Coronary artery (tissue), 2 donors: Measurements from ENCODE around the gene PSEN2.
"Not testable (repeated sequence)": the region's sequence is repeated elsewhere in the genome, so short reads cannot be mapped to it uniquely, and the experiment has no call there.

Source experiments
- DNase-seq: peaks from one replicate; pipeline ENCODE4 v3.0.0-alpha.2; 2017; ENCODE audit warnings: low spot score
- H3K27ac ChIP-seq, 2 donors: fragments of 200-600 bp; sonication (generic); one replicate each; pipeline ENCODE4 v1.5.1; 2016 to 2019
- H3K4me3 ChIP-seq: fragments of 200-600 bp; sonication (generic); 2 replicates; pipeline ENCODE4 v1.5.1; 2016; ENCODE audit warnings: mild to moderate bottlenecking, moderate library complexity
- TF ChIP-seq, protein P1 (sequence below): fragments of 200-600 bp; sonication (generic); IDR thresholded peaks from one replicate; pipeline ENCODE4 v1.5.1; 2019; ENCODE audit warnings: antibody characterized with exemption

The PSEN2 gene

DNA sequence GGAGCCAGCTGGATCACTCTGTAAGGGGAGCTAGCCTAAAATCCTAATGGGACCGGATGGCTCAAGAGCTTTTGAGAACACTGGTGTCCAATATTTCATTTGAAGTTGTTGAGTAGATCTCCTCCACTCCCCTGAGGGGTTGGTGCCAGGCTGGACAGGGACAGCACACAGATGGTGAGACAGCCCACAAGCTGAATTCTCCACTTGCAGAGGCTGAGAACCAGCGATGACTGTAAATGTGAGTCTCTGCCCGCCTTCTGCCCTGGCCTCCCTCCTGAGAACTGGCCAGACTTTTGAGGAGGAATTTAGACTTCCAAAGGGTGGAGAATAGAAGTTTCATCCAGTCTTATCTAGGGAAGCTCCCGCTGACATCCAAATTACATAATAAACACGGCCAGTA, 49.2 kb downstream of the PSEN2 start:
- Histone ChIP-seq H3K4me3 (no peak overlapping the region), H3K27ac (peak overlapping the region in 1 of 2 donors; percentile 38)
- TF ChIP-seq, protein P1, sequence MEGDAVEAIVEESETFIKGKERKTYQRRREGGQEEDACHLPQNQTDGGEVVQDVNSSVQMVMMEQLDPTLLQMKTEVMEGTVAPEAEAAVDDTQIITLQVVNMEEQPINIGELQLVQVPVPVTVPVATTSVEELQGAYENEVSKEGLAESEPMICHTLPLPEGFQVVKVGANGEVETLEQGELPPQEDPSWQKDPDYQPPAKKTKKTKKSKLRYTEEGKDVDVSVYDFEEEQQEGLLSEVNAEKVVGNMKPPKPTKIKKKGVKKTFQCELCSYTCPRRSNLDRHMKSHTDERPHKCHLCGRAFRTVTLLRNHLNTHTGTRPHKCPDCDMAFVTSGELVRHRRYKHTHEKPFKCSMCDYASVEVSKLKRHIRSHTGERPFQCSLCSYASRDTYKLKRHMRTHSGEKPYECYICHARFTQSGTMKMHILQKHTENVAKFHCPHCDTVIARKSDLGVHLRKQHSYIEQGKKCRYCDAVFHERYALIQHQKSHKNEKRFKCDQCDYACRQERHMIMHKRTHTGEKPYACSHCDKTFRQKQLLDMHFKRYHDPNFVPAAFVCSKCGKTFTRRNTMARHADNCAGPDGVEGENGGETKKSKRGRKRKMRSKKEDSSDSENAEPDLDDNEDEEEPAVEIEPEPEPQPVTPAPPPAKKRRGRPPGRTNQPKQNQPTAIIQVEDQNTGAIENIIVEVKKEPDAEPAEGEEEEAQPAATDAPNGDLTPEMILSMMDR = no peak
- DNase-seq = peak; percentile 35

GRCh38 chr1:226919995-226920394, 49.6 kb downstream of the PSEN2 start:
- Histone ChIP-seq H3K27ac (peak overlapping the region in 1 of 2 donors; percentile 38), H3K4me3 (no peak overlapping the region)
- TF ChIP-seq, protein P1 = no peak
- DNase-seq = no peak

GRCh38 chr1:226920446-226920894, 50.1 kb downstream of the PSEN2 start:
- peak; percentile 74 for DNase-seq

GRCh38 chr1:226921504-226921903, 51.1 kb downstream of the PSEN2 start:
- no peak overlapping the region for H3K4me3 ChIP-seq
- no peak overlapping the region for H3K27ac ChIP-seq
- TF ChIP-seq, protein P1 = no peak

More at GRCh38 chr1:226920446-226920894, 50.1 kb downstream of the PSEN2 start:
- TF ChIP-seq, protein P1 = no peak
- H3K27ac ChIP-seq = peak overlapping the region in 1 of 2 donors; percentile 38
- H3K4me3 ChIP-seq = no peak overlapping the region

GRCh38 chr1:226929260-226930111, 59.1 kb downstream of the PSEN2 start:
- DNase-seq, H3K4me3 ChIP-seq, H3K27ac ChIP-seq: not testable (repeated sequence)

More at GRCh38 chr1:226921504-226921903, 51.1 kb downstream of the PSEN2 start:
- peak; percentile 7 for DNase-seq

DNA sequence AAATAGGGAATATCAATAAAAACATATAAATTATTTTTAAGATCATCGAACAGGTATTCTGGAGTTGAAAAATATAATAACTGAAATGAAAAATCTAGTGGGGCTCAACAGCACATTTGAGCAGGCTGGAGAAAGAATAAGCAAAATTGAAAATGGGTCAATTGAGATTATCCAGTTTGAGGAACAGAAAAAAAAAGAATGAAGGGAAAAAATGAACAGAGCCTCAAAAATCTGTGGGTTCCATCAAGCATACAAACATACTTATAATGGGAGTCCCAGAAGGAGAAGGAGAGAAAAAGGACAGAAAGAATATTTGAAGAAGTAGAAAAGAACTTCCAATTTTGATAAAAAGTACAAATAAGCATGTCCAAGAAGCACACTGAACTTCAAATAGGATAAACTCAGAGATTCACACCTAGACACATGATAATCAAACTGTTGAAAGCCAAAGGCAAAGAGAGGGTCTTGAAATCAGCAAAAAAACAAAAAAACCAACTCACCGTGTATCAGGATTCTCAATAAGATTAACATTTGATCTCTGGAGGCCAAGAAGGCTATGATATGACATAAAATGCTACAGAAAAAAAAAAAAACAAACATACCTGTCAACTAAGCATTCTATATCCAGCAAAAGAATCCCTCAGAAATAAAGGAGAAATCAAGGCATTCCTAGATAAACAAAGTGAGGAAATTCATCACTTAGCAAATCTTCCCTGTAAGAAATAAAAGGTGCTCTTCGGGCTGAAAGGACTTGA, 64.2 kb downstream of the PSEN2 start:
- Histone ChIP-seq H3K4me3 (no peak overlapping the region), H3K27ac (no peak overlapping the region)
- no peak for DNase-seq
- TF ChIP-seq, protein P1 = no peak

DNA sequence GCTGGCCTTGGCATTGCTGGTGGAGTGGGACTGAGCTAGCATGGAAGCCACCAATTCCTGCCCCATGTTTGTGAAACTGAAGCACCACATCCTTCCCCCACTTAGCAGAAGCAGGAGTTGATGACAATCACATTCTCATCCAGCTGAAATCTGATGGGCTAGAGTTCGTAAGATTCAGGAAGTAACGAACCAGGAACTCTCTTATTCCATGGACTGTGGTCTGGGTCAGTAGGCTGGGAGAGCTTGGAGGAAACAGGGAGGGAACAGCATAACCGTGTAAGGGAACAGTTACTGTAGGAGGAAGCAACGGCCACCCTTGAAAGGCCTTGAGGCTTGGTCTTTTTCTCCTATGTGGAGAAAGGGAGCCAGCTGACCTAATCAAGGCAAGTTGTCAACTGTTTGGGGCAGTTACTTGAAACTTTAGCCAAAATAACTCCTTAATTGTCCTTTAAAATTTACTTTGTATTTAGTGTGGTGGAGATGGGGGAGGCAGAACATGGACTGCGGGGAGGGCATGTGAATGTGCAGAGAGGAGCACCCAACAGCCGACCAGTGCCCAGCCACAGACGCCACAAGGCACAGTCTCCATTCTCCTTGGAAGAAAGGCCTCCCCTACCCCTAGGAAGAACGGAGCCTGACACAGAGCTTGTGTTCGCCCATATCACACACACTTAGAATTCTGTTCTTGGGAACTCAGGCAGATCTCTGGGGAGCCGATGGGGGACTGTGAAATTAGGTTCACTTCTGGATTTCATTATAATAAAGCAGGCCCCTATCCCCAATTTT, 67.7 kb downstream of the PSEN2 start:
- TF ChIP-seq, protein P1 = no peak
- Histone ChIP-seq H3K27ac (peak overlapping the region; percentile 97 to 100), H3K4me3 (peak overlapping the region; percentile 73)
- peak; percentile 69 for DNase-seq
